K562 (cell line): ENCODE measurements around the gene ZNF618. TPM values are rescaled to one million over a fixed set of nuclear protein-coding genes. Genes with fewer than 3 reads are reported as not detected.

Experiments
- ATAC-seq: fragments of 200-7000 bp; cut with Tn5 transposase; 3 replicates; pipeline ENCODE4 v1.9.1; 2020; ENCODE audit warnings: moderate library complexity
- BruUV-seq: library from RNA; stranded (reverse); fragments of 400-500 nt; replicated peaks from 2 replicates; lab custom pipeline; 2021; lab: Mats Ljungman, UMichigan
- CTCF ChIA-PET: fragments of 300-600 bp; formaldehyde crosslinking; extraction: SDS; loops from one replicate; lab custom pipeline; 2021; ENCODE audit warnings: low intra/inter-chr PET ratio; lab: Yijun Ruan, JAX
- POLR2A ChIA-PET: fragments of 300-600, 350-650 bp; sonication (Branson Sonifier 250); formaldehyde crosslinking; extraction: SDS; loops from one replicate; lab custom pipeline; 2021; ENCODE audit warnings: antibody characterized with exemption, inconsistent platforms; lab: Yijun Ruan, JAX
- DNase-seq, 4 experiments: peaks; one replicate each; pipeline versions ENCODE4 v3.0.0 to v3.0.0-alpha.2; 2011 to 2018; ENCODE audit warnings: low spot score in 3 of 4, mixed read lengths in 3 of 4; ENCODE audit errors: extremely low read depth in 1 of 4
- FAIRE-seq: peaks from 2 replicates; lab custom pipeline; 2011; peaks lifted over from hg19 to GRCh38; lab: Jason Lieb, UNC
- H2AFZ ChIP-seq: 2 replicates; pipeline ENCODE4 v1.6.0; 2011; ENCODE audit warnings: low read depth, low read length, control low read depth, inconsistent platforms
- H3K27ac ChIP-seq: fragments of 200-600 bp; 3 replicates; pipeline ENCODE4 v1.8.0; 2011; ENCODE audit warnings: low read depth, mild to moderate bottlenecking, control low read depth, inconsistent platforms, low read length, moderate library complexity, mixed read lengths; ENCODE audit errors: extremely low read depth
- H3K27me3 ChIP-seq, 2 experiments: fragments of 300-600 bp in 1 of 2; 2 replicates in 1 of 2; 3 replicates in 1 of 2; pipeline versions ENCODE4 v1.6.0 to v1.8.0; 2011; ENCODE audit warnings: inconsistent platforms in 2 of 2, low read length in 2 of 2, mild to moderate bottlenecking in 1 of 2, mixed read lengths in 1 of 2, moderate library complexity in 1 of 2; ENCODE audit not compliant: control insufficient read depth in 2 of 2, insufficient read depth in 2 of 2
- H3K36me3 ChIP-seq: fragments of 300-600 bp; 3 replicates; pipeline ENCODE4 v1.8.0; 2011; ENCODE audit warnings: mild to moderate bottlenecking, low read length, inconsistent platforms; ENCODE audit not compliant: control insufficient read depth, insufficient read depth
- H3K4me1 ChIP-seq, 2 experiments: fragments of 200-600 bp in 1 of 2; replicated peaks in 1 of 2; 2 replicates in 1 of 2; 3 replicates in 1 of 2; pipeline versions ENCODE4 v1.5.1 to v1.8.0; 2011; ENCODE audit warnings: inconsistent platforms in 2 of 2, low read length in 2 of 2, mild to moderate bottlenecking in 1 of 2, mixed read lengths in 1 of 2, moderate library complexity in 1 of 2; ENCODE audit not compliant: control insufficient read depth in 2 of 2, insufficient read depth in 2 of 2
- H3K4me2 ChIP-seq: 2 replicates; pipeline ENCODE4 v1.6.1; 2011; ENCODE audit warnings: low read length, control low read depth, inconsistent platforms, mixed read lengths; ENCODE audit not compliant: insufficient read depth
- H3K4me3 ChIP-seq: fragments of 200-600 bp; sonication (generic), shearing (Covaris generic); 2 replicates; pipeline ENCODE4 v1.5.1; 2016; ENCODE audit warnings: control low read depth, inconsistent platforms
- H3K79me2 ChIP-seq: fragments of 200-600 bp; 3 replicates; pipeline ENCODE4 v1.8.0; 2011; ENCODE audit warnings: low read length, inconsistent platforms; ENCODE audit not compliant: control insufficient read depth, insufficient read depth
- H3K9ac ChIP-seq, 2 experiments: 2 replicates each; pipeline versions ENCODE4 v1.6.0 to v1.6.1; 2011; ENCODE audit warnings: low read depth in 2 of 2, low read length in 2 of 2, control low read depth in 1 of 2, inconsistent platforms in 1 of 2, mild to moderate bottlenecking in 1 of 2, mixed read lengths in 1 of 2; ENCODE audit not compliant: insufficient read depth in 1 of 2
- H3K9me1 ChIP-seq: one replicate; pipeline ENCODE4 v1.6.0; 2011; ENCODE audit warnings: inconsistent platforms, mild to moderate bottlenecking, low read length, moderate library complexity; ENCODE audit not compliant: control insufficient read depth, insufficient read depth
- H3K9me3 ChIP-seq: replicated peaks from 2 replicates; pipeline ENCODE4 v1.5.1; 2011; ENCODE audit warnings: low read depth, low read length, inconsistent platforms; ENCODE audit not compliant: control insufficient read depth, insufficient read depth
- H4K20me1 ChIP-seq: replicated peaks from 2 replicates; pipeline ENCODE4 v1.6.1; 2011; ENCODE audit warnings: low read length, inconsistent platforms, mixed read lengths; ENCODE audit not compliant: control insufficient read depth, insufficient read depth
- HIVEP1 ChIP-seq: fragments of 250-450 bp; sonication (Bioruptor Pico); IDR thresholded peaks from 2 replicates; pipeline ENCODE4 v1.4.0; 2020; ENCODE audit warnings: mild to moderate bottlenecking
- HNRNPK ChIP-seq: fragments of 200-400 bp; formaldehyde crosslinking; IDR thresholded peaks from one replicate; pipeline ENCODE4 v1.6.1; 2018; ENCODE audit warnings: mild to moderate bottlenecking, low read depth, low read length; ENCODE audit not compliant: poor library complexity, severe bottlenecking
- NFIC ChIP-seq: fragments of 450-650 bp; IDR thresholded peaks from 2 replicates; pipeline ENCODE4 v1.6.1; 2017; ENCODE audit warnings: mild to moderate bottlenecking, inconsistent platforms
- POLR2A ChIP-seq: fragments of 450-650 bp; conservative IDR thresholded peaks from 2 replicates; pipeline ENCODE4 v1.6.1; 2016
- WGBS: fragments of 100-300 bp; shearing (Covaris generic); methylation state at CpG from one replicate; pipeline ENCODE4 v1.1.6; 2016; ENCODE audit warnings: low coverage, mixed read lengths; ENCODE audit not compliant: insufficient coverage; ENCODE audit errors: missing lambda C conversion rate; 5-methylcytosine and 5-hydroxymethylcytosine counted together
- in situ Hi-C: fragments of 300-500 bp; cut with MboI; formaldehyde crosslinking; loops from 4 replicates; pipeline ENCODE4 v1.15.0; 2018; ENCODE audit warnings: inconsistent platforms, mixed read lengths
- intact Hi-C: fragments of 100-400 bp; cut with micrococcal nuclease; formaldehyde crosslinking; loops from 2 replicates; pipeline ENCODE4 v1.14.2; 2022
- polyA plus RNA-seq, 8 experiments: library from polyadenylated mRNA; depleted of rRNA in 4 of 8; stranded (reverse) in 5 of 8; unstranded in 3 of 8; fragments of >200 nt; fragmentation: Nextera tagmentation in 2 of 8; fragmentation: Illumina TruSeq in 1 of 8; extraction: Ambion mirVana in 2 of 8; extraction: Trizol in 1 of 8; gene quantifications; 2 replicates each; pipeline versions ENCODE4 v1.2.1 to v1.2.3, GENCODE V29; 2011 to 2014; ENCODE audit warnings: inconsistent platforms in 1 of 8, missing spikeins in 1 of 8
- total RNA-seq, 7 experiments: library from RNA; depleted of rRNA in 6 of 7; stranded (reverse); fragments of >200 nt in 6 of 7; fragmentation: Illumina TruSeq in 2 of 7; extraction: Trizol in 2 of 7; gene quantifications; 2 replicates each; pipeline versions ENCODE4 v1.2.1 to v1.2.3, GENCODE V29; 2011 to 2021; ENCODE audit warnings: low replicate concordance in 1 of 7
- TF ChIP-seq, protein P1 (sequence below): sonication (generic); formaldehyde crosslinking; IDR thresholded peaks from 2 replicates; pipeline ENCODE4 v1.8.0; 2022; ENCODE audit warnings: mild to moderate bottlenecking, low read depth, missing genetic modification reagents

The ZNF618 gene
- total and polyA plus RNA-seq, 9 of the 15 experiments (the other 6 are each of a cell fraction or from before 2014, with no cell fraction given): 0.08 to 13.7 (median 3.4) TPM

DNA sequence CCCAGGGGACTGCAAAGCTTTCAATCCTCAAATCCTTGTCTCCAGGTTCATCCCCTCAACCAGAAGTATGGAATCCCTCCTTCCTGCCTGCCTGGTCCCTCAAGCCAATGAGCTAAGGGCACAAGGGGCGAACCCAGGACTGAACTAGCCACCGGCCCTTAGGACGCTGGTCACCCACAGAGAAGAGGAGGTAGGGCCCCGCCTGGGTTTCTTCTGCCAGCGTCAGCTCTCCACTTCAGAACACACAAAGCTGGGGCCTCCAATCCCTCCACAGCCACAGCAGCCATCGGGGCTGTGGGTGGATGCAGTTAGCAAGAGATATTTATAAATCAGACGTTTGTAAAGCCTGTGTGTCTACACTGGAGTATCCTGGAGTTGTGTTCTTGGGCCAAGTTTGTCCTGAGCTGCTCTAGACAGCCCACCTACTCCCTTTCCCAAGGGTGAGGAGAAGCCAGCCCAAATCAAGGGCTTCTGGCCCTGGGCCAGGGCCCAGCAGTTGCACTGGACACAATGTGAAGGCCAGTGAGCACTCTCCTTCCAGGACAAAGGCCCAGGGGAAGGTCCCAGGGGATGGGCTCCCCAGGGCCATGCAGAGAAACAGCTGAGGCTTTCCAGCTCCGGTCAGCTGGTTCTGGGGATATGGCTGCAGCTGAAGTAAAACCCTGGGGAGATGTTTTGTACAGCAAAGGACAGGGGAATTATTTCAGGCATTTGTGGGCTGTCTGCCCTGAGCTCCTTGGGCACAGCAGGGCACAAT is 183.1 kb downstream of the ZNF618 start:
- Histone ChIP-seq H2AFZ (no peak overlapping the region), H3K9me3 (no peaks in the 10 kb centered on the region), H3K36me3 (no peaks in the 10 kb centered on the region), H3K27ac (no peak overlapping the region), H3K9me1 (no peaks in the 10 kb centered on the region), H3K9ac (no peak overlapping the region), H3K4me2 (no peak overlapping the region), H4K20me1 (peaks cover 3% of the 10 kb centered on the region; the same call in 1 of the 2 replicates), H3K79me2 (no peaks in the 10 kb centered on the region), H3K4me1 (no peaks in the 10 kb centered on the region), H3K27me3 (peaks cover 0 to 20% of the 10 kb centered on the region in 2 experiments; a peak in 3 of 5 replicates), H3K4me3 (no peak overlapping the region)
- TF ChIP-seq NFIC: peak; percentile 10; the same call in 1 of the 2 replicates
- TF ChIP-seq HNRNPK: no peak
- no peak for TF ChIP-seq HIVEP1 (CRISPR knock-in tag)
- ChIA-PET CTCF (no interaction called here), POLR2A (interaction anchor here (0.6 to 1.0 kb wide), 3 partner anchors 9 to 259 kb away, joined by 3 read pairs; no protein-coding TSS in a partner anchor)
- intact Hi-C loops (no loop called here), in situ Hi-C loops (no loop called here)
- ATAC-seq (no peak; the same call in 2 of the 3 replicates), FAIRE-seq (no peak), DNase-seq (no peak)
- 11% methylated on average over 8 of the region's 8 CpGs for WGBS
- no TSS peak for BruUV-seq

DNA sequence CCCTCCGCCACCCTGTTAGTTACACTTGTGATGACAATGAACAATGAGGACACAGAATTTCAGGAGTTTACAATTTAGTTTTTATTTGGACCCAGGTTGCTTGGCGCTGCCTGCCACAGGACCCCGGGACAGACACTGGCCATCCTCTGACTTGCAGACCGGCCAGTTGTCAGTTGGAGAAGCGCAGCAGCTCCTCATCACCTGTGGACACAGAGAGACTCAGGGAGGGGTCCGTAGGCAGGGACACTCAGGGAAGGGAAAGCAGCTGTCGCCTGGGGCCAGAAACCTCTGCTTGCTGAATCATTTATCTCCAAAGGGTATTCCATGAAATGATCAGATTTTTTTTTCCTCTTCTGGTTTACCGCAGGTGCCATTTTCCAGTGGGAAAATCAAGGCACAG is 184.0 kb downstream of the ZNF618 start:
- intact Hi-C loops (no loop called here), in situ Hi-C loops (no loop called here)
- 3% methylated on average over 8 of the region's 8 CpGs for WGBS
- no peaks in the 10 kb centered on the region for H3K9me1 ChIP-seq
- H3K4me1 ChIP-seq: no peaks in the 10 kb centered on the region
- H3K27ac ChIP-seq: no peak overlapping the region
- H2AFZ ChIP-seq: no peak overlapping the region
- H3K4me2 ChIP-seq: no peak overlapping the region
- BruUV-seq: no TSS peak
- ChIA-PET CTCF (no interaction called here), POLR2A (interaction anchor here (0.8 to 1.0 kb wide), 2 partner anchors 10 to 260 kb away, joined by 3 read pairs; no protein-coding TSS in a partner anchor)
- ATAC-seq (no peak), DNase-seq (no peak), FAIRE-seq (no peak)
- TF ChIP-seq POLR2A: no peak
- TF ChIP-seq, protein P1, sequence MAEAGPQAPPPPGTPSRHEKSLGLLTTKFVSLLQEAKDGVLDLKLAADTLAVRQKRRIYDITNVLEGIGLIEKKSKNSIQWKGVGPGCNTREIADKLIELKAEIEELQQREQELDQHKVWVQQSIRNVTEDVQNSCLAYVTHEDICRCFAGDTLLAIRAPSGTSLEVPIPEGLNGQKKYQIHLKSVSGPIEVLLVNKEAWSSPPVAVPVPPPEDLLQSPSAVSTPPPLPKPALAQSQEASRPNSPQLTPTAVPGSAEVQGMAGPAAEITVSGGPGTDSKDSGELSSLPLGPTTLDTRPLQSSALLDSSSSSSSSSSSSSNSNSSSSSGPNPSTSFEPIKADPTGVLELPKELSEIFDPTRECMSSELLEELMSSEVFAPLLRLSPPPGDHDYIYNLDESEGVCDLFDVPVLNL (CRISPR knock-in tag): no peak
- no peaks in the 10 kb centered on the region for H3K9me3 ChIP-seq
- H3K27me3 ChIP-seq: peaks cover 0 to 20% of the 10 kb centered on the region in 2 experiments; a peak in 3 of 5 replicates
- peaks cover 3% of the 10 kb centered on the region; the same call in 1 of the 2 replicates for H4K20me1 ChIP-seq
- no peak overlapping the region for H3K9ac ChIP-seq
- H3K36me3 ChIP-seq: no peaks in the 10 kb centered on the region
- H3K4me3 ChIP-seq: no peak overlapping the region
- no peaks in the 10 kb centered on the region for H3K79me2 ChIP-seq
